NK-92 treated with Interleukin-12 subunit alpha and Interleukin-12 subunit beta, amount 100 ng/mL, for 24 hours (cell line): Measurements from ENCODE around the gene ZNF793.

Experiments
- DNase-seq: peaks from one replicate; lab custom pipeline; 2025; lab: John Stamatoyannopoulos, UW

Gene ZNF793

GRCh38 chr19:37506387-37507166, at the start of gene ZNF793:
Gene ZNF793 (plus strand): TSS chr19:37506939. CDS start chr19:37523440, 16,501 bp downstream.
- no peak for DNase-seq

GRCh38 chr19:37466277-37466797, 40.4 kb upstream of the ZNF793 start:
- DNase-seq = no peak

- DNase-seq = no peak
Observed at GRCh38 chr19:37466798-37467607, 39.7 kb upstream of the ZNF793 start, which contains the start of gene ZNF569. Gene ZNF569 (minus strand): TSS chr19:37467444. CDS start chr19:37444921, 22,523 bp downstream.

GRCh38 chr19:37467608-37468090, 39.1 kb upstream of the ZNF793 start:
- no peak for DNase-seq

- no peak for DNase-seq
Observed at GRCh38 chr19:37468961-37469777, 37.6 kb upstream of the ZNF793 start, which contains the start of gene ZNF570. Gene ZNF570 (plus strand): TSS chr19:37469356. CDS start chr19:37470355, 999 bp downstream.

- no peak for DNase-seq
Observed at GRCh38 chr19:37470216-37470615, 36.5 kb upstream of the ZNF793 start.

GRCh38 chr19:37472165-37472564, 34.6 kb upstream of the ZNF793 start:
- DNase-seq = no peak

GRCh38 chr19:37484406-37485168, 22.2 kb upstream of the ZNF793 start:
- no peak for DNase-seq

- DNase-seq = no peak
Observed at GRCh38 chr19:37492213-37492612, 14.5 kb upstream of the ZNF793 start.

- no peak for DNase-seq
Observed at GRCh38 chr19:37505958-37506386, 767 bp upstream of the ZNF793 start.

- no peak for DNase-seq
Observed at GRCh38 chr19:37507167-37507464, 377 bp downstream of the ZNF793 start.

- no peak for DNase-seq
Observed at GRCh38 chr19:37511186-37511585, 4.4 kb downstream of the ZNF793 start.

GRCh38 chr19:37511821-37512220, 5.1 kb downstream of the ZNF793 start:
- no peak for DNase-seq

GRCh38 chr19:37513397-37513796, 6.7 kb downstream of the ZNF793 start:
- no peak for DNase-seq

- DNase-seq = no peak
Observed at GRCh38 chr19:37519890-37520289, 13.2 kb downstream of the ZNF793 start.

GRCh38 chr19:37537391-37537947, 30.7 kb downstream of the ZNF793 start:
- DNase-seq = no peak

- DNase-seq = no peak
Observed at GRCh38 chr19:37551129-37551993, 44.6 kb downstream of the ZNF793 start.

- no peak for DNase-seq
Observed at GRCh38 chr19:37563518-37563917, 56.8 kb downstream of the ZNF793 start.

- no peak for DNase-seq
Observed at GRCh38 chr19:37564624-37565369, 58.1 kb downstream of the ZNF793 start.
